HepG2 (cell line): ENCODE results near the gene ATRIP. TPM values are rescaled to one million over a fixed set of nuclear protein-coding genes. Genes with fewer than 3 reads are reported as not detected.

Experiments
- ATAD3A ChIP-seq: sonication (generic); formaldehyde crosslinking; IDR thresholded peaks from 2 replicates; pipeline ENCODE4 v1.4.0; 2020; ENCODE audit warnings: missing genetic modification reagents
- EHMT2 ChIP-seq: fragments of 200-600 bp; sonication (generic); IDR thresholded peaks from 2 replicates; pipeline ENCODE4 v1.7.0; 2017; ENCODE audit warnings: antibody characterized with exemption, low read depth, low read length, borderline replicate concordance
- ETV6 ChIP-seq: sonication (generic); formaldehyde crosslinking; conservative IDR thresholded peaks from 2 replicates; pipeline ENCODE4 v1.4.0; 2020; ENCODE audit warnings: missing genetic modification reagents
- IKZF1 ChIP-seq: fragments of 450-650 bp; IDR thresholded peaks from 2 replicates; pipeline ENCODE4 v1.7.1; 2016
- IRF2 ChIP-seq: IDR thresholded peaks from 2 replicates; pipeline ENCODE4 v1.6.1; 2018; ENCODE audit warnings: missing genetic modification reagents, missing compliant biosample characterization
- JDP2 ChIP-seq: sonication (generic); formaldehyde crosslinking; IDR thresholded peaks from 2 replicates; pipeline ENCODE4 v1.8.1; 2022; ENCODE audit warnings: missing genetic modification reagents, borderline replicate concordance
- NAIF1 ChIP-seq: sonication (generic); formaldehyde crosslinking; IDR thresholded peaks from 2 replicates; pipeline ENCODE4 v1.5.0; 2020; ENCODE audit warnings: mild to moderate bottlenecking, missing genetic modification reagents, borderline replicate concordance
- NRL ChIP-seq: sonication (generic); formaldehyde crosslinking; IDR thresholded peaks from 2 replicates; pipeline ENCODE4 v1.5.0; 2020; ENCODE audit warnings: missing genetic modification reagents, mild to moderate bottlenecking, moderate library complexity, borderline replicate concordance
- YY1 ChIP-seq: IDR thresholded peaks from 2 replicates; pipeline ENCODE4 v1.6.1; 2011; ENCODE audit warnings: low read length, low read depth, moderate library complexity, mild to moderate bottlenecking; ENCODE audit not compliant: insufficient read depth, insufficient replicate concordance
- ZNF296 ChIP-seq: sonication (generic); formaldehyde crosslinking; conservative IDR thresholded peaks from 2 replicates; pipeline ENCODE4 v1.5.0; 2020; ENCODE audit warnings: mild to moderate bottlenecking, missing genetic modification reagents
- ZNF382 ChIP-seq: sonication (generic); formaldehyde crosslinking; IDR thresholded peaks from 2 replicates; pipeline ENCODE4 v1.5.0; 2020; ENCODE audit warnings: missing genetic modification reagents, mild to moderate bottlenecking, borderline replicate concordance
- ZNF441 ChIP-seq: sonication (generic); formaldehyde crosslinking; IDR thresholded peaks from 2 replicates; pipeline ENCODE4 v1.7.0; 2021; ENCODE audit warnings: missing genetic modification reagents, borderline replicate concordance
- ZNF569 ChIP-seq: sonication (generic); formaldehyde crosslinking; IDR thresholded peaks from 2 replicates; pipeline ENCODE4 v1.5.0; 2020; ENCODE audit warnings: mild to moderate bottlenecking, missing genetic modification reagents, moderate library complexity, borderline replicate concordance
- ZNF614 ChIP-seq: IDR thresholded peaks from 2 replicates; pipeline ENCODE4 v1.6.1; 2018; ENCODE audit warnings: missing biosample characterization, missing genetic modification reagents, inconsistent platforms, borderline replicate concordance
- ZNF672 ChIP-seq: sonication (generic); formaldehyde crosslinking; IDR thresholded peaks from 2 replicates; pipeline ENCODE4 v1.8.1; 2022; ENCODE audit warnings: missing genetic modification reagents
- ZNF776 ChIP-seq: sonication (generic); formaldehyde crosslinking; IDR thresholded peaks from 2 replicates; pipeline ENCODE4 v1.4.0; 2020; ENCODE audit warnings: mild to moderate bottlenecking, missing genetic modification reagents
- polyA plus RNA-seq, 8 experiments: library from polyadenylated mRNA; depleted of rRNA in 3 of 8; stranded (reverse) in 7 of 8; unstranded in 1 of 8; fragments of >200 nt; fragmentation: Illumina TruSeq in 4 of 8; extraction: Trizol in 4 of 8; gene quantifications; 2 replicates each; pipeline versions ENCODE4 v1.2.1 to v1.2.3, GENCODE V29; 2011 to 2016; ENCODE audit warnings: low read depth in 4 of 8, missing spikeins in 1 of 8, mixed read lengths in 1 of 8; ENCODE audit not compliant: insufficient read depth in 1 of 8
- total RNA-seq, 5 experiments: library from RNA; depleted of rRNA; stranded (reverse); fragments of >200 nt; fragmentation: Illumina TruSeq; extraction: Trizol; gene quantifications; 2 replicates each; pipeline ENCODE4 v1.2.3, GENCODE V29; 2016; ENCODE audit warnings: low read depth in 1 of 5
- TF ChIP-seq, protein P1 (sequence below): sonication (generic); formaldehyde crosslinking; IDR thresholded peaks from 2 replicates; pipeline ENCODE4 v1.4.0; 2020; ENCODE audit warnings: missing genetic modification reagents, borderline replicate concordance
- TF ChIP-seq, protein P2 (sequence below): fragments of 450-650 bp; IDR thresholded peaks from 2 replicates; pipeline ENCODE4 v1.6.1; 2017
- TF ChIP-seq, protein P3 (sequence below): fragments of 450-650 bp; IDR thresholded peaks from 2 replicates; pipeline ENCODE4 v1.6.1; 2017; ENCODE audit warnings: mild to moderate bottlenecking
- TF ChIP-seq, protein P4 (sequence below): sonication (generic); formaldehyde crosslinking; IDR thresholded peaks from 2 replicates; pipeline ENCODE4 v1.5.1; 2020; ENCODE audit warnings: mild to moderate bottlenecking, moderate library complexity, missing genetic modification reagents

The ATRIP gene
- total and polyA plus RNA-seq, 2 of the 13 experiments (the other 11 are each of a cell fraction or from before 2014, with no cell fraction given): 5.1 to 12.5 TPM

DNA sequence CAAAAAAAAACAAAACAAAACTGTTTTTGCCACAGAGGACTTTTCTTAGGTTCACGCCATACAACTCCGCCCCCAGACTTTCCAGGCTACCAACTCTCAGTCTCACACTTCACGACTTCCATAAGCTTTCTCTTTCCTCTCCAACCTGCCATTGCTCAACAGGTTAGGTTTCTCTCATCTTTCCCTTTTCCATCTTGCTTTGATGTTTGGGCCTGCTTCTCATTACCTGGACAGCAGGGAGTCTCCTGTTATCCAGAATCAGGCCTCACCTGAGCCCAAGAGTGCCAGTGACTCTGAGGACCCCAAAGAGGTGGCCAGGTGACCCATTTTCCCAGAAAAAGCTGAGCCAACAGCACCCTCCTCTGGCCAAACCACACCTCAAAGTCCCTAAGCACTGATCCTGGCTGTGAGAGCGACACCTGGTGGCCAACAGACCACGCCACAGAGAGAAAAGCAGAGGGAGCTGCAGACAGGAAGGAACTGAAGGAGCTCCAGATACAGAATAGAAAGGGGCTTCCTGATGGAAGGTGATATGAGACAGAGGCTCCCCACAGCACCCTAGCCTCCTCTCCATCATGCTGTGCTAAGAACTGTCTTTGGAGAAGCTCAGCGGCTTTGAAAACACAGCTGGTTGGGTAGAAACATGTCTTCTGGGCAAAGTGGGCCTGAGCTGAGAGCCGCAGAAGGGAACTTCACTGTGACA, 10.6 kb upstream of the ATRIP start (continued):
- TF ChIP-seq JDP2 (no peak), ZNF296 (CRISPR knock-in tag) (no peak), ZNF382 (CRISPR knock-in tag) (no peak), ZNF776 (CRISPR knock-in tag) (no peak), ZNF441 (no peak), EHMT2 (no peak), NRL (CRISPR knock-in tag) (no peak), ZNF614 (CRISPR knock-in tag) (no peak; the same call in 1 of the 2 replicates), ATAD3A (CRISPR knock-in tag) (no peak), IRF2 (CRISPR knock-in tag) (peak; percentile 83), YY1 (peak; percentile 71), IKZF1 (no peak), ZNF672 (no peak), ETV6 (CRISPR knock-in tag) (no peak), ZNF569 (CRISPR knock-in tag) (no peak), NAIF1 (no peak)
- TF ChIP-seq, protein P1, sequence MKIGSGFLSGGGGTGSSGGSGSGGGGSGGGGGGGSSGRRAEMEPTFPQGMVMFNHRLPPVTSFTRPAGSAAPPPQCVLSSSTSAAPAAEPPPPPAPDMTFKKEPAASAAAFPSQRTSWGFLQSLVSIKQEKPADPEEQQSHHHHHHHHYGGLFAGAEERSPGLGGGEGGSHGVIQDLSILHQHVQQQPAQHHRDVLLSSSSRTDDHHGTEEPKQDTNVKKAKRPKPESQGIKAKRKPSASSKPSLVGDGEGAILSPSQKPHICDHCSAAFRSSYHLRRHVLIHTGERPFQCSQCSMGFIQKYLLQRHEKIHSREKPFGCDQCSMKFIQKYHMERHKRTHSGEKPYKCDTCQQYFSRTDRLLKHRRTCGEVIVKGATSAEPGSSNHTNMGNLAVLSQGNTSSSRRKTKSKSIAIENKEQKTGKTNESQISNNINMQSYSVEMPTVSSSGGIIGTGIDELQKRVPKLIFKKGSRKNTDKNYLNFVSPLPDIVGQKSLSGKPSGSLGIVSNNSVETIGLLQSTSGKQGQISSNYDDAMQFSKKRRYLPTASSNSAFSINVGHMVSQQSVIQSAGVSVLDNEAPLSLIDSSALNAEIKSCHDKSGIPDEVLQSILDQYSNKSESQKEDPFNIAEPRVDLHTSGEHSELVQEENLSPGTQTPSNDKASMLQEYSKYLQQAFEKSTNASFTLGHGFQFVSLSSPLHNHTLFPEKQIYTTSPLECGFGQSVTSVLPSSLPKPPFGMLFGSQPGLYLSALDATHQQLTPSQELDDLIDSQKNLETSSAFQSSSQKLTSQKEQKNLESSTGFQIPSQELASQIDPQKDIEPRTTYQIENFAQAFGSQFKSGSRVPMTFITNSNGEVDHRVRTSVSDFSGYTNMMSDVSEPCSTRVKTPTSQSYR (CRISPR knock-in tag): no peak
- TF ChIP-seq, protein P2, sequence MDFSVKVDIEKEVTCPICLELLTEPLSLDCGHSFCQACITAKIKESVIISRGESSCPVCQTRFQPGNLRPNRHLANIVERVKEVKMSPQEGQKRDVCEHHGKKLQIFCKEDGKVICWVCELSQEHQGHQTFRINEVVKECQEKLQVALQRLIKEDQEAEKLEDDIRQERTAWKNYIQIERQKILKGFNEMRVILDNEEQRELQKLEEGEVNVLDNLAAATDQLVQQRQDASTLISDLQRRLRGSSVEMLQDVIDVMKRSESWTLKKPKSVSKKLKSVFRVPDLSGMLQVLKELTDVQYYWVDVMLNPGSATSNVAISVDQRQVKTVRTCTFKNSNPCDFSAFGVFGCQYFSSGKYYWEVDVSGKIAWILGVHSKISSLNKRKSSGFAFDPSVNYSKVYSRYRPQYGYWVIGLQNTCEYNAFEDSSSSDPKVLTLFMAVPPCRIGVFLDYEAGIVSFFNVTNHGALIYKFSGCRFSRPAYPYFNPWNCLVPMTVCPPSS: no peak
- TF ChIP-seq, protein P3, sequence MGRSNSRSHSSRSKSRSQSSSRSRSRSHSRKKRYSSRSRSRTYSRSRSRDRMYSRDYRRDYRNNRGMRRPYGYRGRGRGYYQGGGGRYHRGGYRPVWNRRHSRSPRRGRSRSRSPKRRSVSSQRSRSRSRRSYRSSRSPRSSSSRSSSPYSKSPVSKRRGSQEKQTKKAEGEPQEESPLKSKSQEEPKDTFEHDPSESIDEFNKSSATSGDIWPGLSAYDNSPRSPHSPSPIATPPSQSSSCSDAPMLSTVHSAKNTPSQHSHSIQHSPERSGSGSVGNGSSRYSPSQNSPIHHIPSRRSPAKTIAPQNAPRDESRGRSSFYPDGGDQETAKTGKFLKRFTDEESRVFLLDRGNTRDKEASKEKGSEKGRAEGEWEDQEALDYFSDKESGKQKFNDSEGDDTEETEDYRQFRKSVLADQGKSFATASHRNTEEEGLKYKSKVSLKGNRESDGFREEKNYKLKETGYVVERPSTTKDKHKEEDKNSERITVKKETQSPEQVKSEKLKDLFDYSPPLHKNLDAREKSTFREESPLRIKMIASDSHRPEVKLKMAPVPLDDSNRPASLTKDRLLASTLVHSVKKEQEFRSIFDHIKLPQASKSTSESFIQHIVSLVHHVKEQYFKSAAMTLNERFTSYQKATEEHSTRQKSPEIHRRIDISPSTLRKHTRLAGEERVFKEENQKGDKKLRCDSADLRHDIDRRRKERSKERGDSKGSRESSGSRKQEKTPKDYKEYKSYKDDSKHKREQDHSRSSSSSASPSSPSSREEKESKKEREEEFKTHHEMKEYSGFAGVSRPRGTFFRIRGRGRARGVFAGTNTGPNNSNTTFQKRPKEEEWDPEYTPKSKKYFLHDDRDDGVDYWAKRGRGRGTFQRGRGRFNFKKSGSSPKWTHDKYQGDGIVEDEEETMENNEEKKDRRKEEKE: no peak
- TF ChIP-seq, protein P4, sequence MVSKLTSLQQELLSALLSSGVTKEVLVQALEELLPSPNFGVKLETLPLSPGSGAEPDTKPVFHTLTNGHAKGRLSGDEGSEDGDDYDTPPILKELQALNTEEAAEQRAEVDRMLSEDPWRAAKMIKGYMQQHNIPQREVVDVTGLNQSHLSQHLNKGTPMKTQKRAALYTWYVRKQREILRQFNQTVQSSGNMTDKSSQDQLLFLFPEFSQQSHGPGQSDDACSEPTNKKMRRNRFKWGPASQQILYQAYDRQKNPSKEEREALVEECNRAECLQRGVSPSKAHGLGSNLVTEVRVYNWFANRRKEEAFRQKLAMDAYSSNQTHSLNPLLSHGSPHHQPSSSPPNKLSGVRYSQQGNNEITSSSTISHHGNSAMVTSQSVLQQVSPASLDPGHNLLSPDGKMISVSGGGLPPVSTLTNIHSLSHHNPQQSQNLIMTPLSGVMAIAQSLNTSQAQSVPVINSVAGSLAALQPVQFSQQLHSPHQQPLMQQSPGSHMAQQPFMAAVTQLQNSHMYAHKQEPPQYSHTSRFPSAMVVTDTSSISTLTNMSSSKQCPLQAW: peak; percentile 82
